Adrenal gland (tissue), 5 donors: ENCODE measurements around the gene FOXN3.

Experiments used
- POLR2A ChIP-seq, 2 donors: fragments of 450-650 bp; IDR thresholded peaks; one replicate each; pipeline ENCODE4 v1.6.1; 2017; ENCODE audit warnings: antibody characterized with exemption in 2 of 2, mild to moderate bottlenecking in 2 of 2, moderate library complexity in 1 of 2
- TF ChIP-seq, protein P1 (sequence below), 6 experiments: fragments of 450-650 bp in 4 of 6; fragments of 200-600 bp in 2 of 6; sonication (generic) in 1 of 6; IDR thresholded peaks; 1 replicate in 5 of 6; 2 replicates in 1 of 6; pipeline versions ENCODE4 v1.5.1 to v1.8.0; 2016 to 2021; ENCODE audit warnings: antibody characterized with exemption in 6 of 6, mild to moderate bottlenecking in 2 of 6, moderate library complexity in 1 of 6
- donor health status: DM: no; HTN: no; CAD: no.

DNA sequence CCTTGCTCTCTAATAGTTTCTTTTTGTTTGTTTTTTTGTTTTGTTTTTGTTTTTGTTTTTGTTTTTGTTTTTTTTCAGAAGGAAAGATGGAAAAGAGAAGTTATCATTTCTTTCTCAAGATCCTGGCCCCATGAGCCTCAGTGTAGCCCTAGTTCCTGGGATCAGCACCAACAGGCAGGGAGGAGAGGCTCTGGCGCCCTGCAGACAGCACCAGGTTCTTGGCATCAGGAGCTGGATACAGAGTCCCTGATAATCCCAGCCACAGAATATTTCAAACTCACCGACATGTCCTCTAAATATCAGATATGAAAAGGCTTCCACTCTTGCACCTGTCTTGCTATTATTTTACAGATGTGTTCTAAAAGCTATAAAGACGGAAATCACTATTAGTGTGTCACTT is 52.7 kb downstream of the FOXN3 start:
- TF ChIP-seq POLR2A (IDR thresholded peaks at IDR 0.05): no peak
- TF ChIP-seq, protein P1, sequence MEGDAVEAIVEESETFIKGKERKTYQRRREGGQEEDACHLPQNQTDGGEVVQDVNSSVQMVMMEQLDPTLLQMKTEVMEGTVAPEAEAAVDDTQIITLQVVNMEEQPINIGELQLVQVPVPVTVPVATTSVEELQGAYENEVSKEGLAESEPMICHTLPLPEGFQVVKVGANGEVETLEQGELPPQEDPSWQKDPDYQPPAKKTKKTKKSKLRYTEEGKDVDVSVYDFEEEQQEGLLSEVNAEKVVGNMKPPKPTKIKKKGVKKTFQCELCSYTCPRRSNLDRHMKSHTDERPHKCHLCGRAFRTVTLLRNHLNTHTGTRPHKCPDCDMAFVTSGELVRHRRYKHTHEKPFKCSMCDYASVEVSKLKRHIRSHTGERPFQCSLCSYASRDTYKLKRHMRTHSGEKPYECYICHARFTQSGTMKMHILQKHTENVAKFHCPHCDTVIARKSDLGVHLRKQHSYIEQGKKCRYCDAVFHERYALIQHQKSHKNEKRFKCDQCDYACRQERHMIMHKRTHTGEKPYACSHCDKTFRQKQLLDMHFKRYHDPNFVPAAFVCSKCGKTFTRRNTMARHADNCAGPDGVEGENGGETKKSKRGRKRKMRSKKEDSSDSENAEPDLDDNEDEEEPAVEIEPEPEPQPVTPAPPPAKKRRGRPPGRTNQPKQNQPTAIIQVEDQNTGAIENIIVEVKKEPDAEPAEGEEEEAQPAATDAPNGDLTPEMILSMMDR (IDR thresholded peaks at IDR 0.05): no peak
